Measurements from ENCODE around the gene PDCD5.

The PDCD5 gene

DNA sequence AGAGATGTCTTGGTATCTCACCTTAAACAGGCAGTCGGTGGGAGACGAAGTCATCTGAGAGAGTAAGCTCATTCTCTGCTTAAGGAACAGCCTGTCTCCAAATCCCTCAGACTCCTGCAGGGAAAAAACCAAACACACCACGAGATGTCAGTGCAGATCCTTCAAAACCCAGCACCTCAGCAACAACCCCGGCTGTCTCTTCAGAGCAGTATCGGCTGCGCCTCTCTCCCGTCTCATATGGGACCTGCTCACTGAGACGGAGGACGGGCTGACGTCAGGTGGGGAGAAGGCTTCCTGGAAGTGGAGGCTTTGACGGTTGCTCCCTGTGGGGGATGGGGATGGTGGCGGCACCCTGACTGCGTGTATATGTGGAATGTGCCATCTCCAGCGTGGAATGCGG is 50.4 kb downstream of the PDCD5 start:
- no peak for TF ChIP-seq TCF12 (IDR thresholded peaks at IDR 0.05; ENCODE audit: low read depth)
- TF ChIP-seq YY1 (IDR thresholded peaks at IDR 0.05; ENCODE audit: low read depth) = no peak
- no peak for TF ChIP-seq EGR1 (IDR thresholded peaks at IDR 0.05)
- no peak for TF ChIP-seq NFIC (IDR thresholded peaks at IDR 0.05)
- TF ChIP-seq TEAD4 (IDR thresholded peaks at IDR 0.05) = no peak
- TF ChIP-seq RAD21 (IDR thresholded peaks at IDR 0.05; ENCODE audit: low read depth) = no peak
